Gastrocnemius medialis (tissue), 4 donors: ENCODE measurements around the gene TXNRD1. TPM values are rescaled to one million over a fixed set of nuclear protein-coding genes. Genes with fewer than 3 reads are reported as not detected.
"Not testable (repeated sequence)": the region's sequence is repeated elsewhere in the genome, so short reads cannot be mapped to it uniquely, and the experiment has no call there.

Source experiments
- ATAC-seq, 2 donors: fragments of 150-250 bp; one replicate each; pipeline ENCODE4 v1.9.1; 2016
- DNase-seq, 2 donors: peaks; one replicate each; pipeline ENCODE4 v3.0.0-alpha.2; 2019
- H3K27ac ChIP-seq, 4 donors: fragments of 200-600 bp; sonication (generic); 1 replicate in 1 of 4; 2 replicates in 3 of 4; pipeline ENCODE4 v1.5.1; 2016 to 2018; ENCODE audit warnings: mild to moderate bottlenecking in 2 of 4, moderate library complexity in 1 of 4
- H3K27me3 ChIP-seq, 3 donors: fragments of 200-600 bp; sonication (generic) in 2 of 3; 1 replicate in 1 of 3; 2 replicates in 2 of 3; pipeline versions ENCODE4 v1.5.1 to v1.6.0; 2016 to 2019; ENCODE audit warnings: mild to moderate bottlenecking in 1 of 3, moderate library complexity in 1 of 3
- H3K36me3 ChIP-seq, 2 donors: fragments of 200-600 bp; sonication (generic) in 1 of 2; one replicate each; pipeline ENCODE4 v1.5.1; 2017 to 2018
- H3K4me1 ChIP-seq, 2 donors: fragments of 200-600 bp; sonication (generic) in 1 of 2; one replicate each; pipeline ENCODE4 v1.5.1; 2016 to 2017; ENCODE audit warnings: mild to moderate bottlenecking in 2 of 2
- H3K4me3 ChIP-seq, 4 donors: fragments of 200-600 bp; sonication (generic) in 3 of 4; 1 replicate in 1 of 4; 2 replicates in 3 of 4; pipeline ENCODE4 v1.5.1; 2016 to 2019; ENCODE audit warnings: mild to moderate bottlenecking in 2 of 4
- H3K9me3 ChIP-seq, 3 donors: fragments of 200-600 bp; sonication (generic) in 2 of 3; 1 replicate in 1 of 3; 2 replicates in 2 of 3; pipeline ENCODE4 v1.5.1; 2016 to 2019
- CTCF ChIP-seq, 5 experiments: fragments of 450-650 bp in 3 of 5; fragments of 200-600 bp in 2 of 5; sonication (generic) in 2 of 5; IDR thresholded peaks in 4 of 5; conservative IDR thresholded peaks in 1 of 5; 1 replicate in 4 of 5; 2 replicates in 1 of 5; pipeline ENCODE4 v1.5.1; 2016 to 2019; ENCODE audit warnings: antibody characterized with exemption in 5 of 5, mild to moderate bottlenecking in 3 of 5, moderate library complexity in 3 of 5
- POLR2A ChIP-seq, 2 donors: fragments of 450-650 bp; IDR thresholded peaks; one replicate each; pipeline ENCODE4 v1.6.1; 2017; ENCODE audit warnings: antibody characterized with exemption in 2 of 2, mild to moderate bottlenecking in 2 of 2, moderate library complexity in 2 of 2
- in situ Hi-C, 4 donors: fragments of 200-750 bp; cut with MboI; loops; one replicate each; pipeline versions ENCODE4 v1.15.0 to v1.8.0; 2017; ENCODE audit warnings: low sequenced_read_pairs in 4 of 4
- intact Hi-C: fragments of 100-400 bp; cut with DNase I; formaldehyde crosslinking; loops from one replicate; pipeline ENCODE4 v1.15.1; 2023; ENCODE audit warnings: low total_unique reads
- total RNA-seq, 4 donors: library from RNA; depleted of rRNA; stranded (reverse); fragments of >200 nt; gene quantifications; one replicate each; pipeline versions ENCODE4 v1.1.0 to v1.2.3, GENCODE V29; 2016

The TXNRD1 gene
- total RNA-seq, 4 donors from 2014 or later, result 96.6 to 139 (median 118) TPM

- ATAC-seq, result no peak
- TF ChIP-seq CTCF (IDR thresholded peaks at IDR 0.05 in 4 of 5, conservative IDR thresholded peaks at IDR 0.05 in 1 of 5), result no peak
- TF ChIP-seq POLR2A (IDR thresholded peaks at IDR 0.05), result no peak
Observed at GRCh38 chr12:104168596-104168995, 47.0 kb upstream of the TXNRD1 start.

GRCh38 chr12:104171785-104172569, 43.6 kb upstream of the TXNRD1 start:
- peaks cover 0 to 4% of the 10 kb centered on the region in 2 donors for H3K4me1 ChIP-seq
- H3K27me3 ChIP-seq, result no peaks in the 10 kb centered on the region
- no peak overlapping the region for H3K4me3 ChIP-seq
- H3K36me3 ChIP-seq, result no peaks in the 10 kb centered on the region
- in situ Hi-C loops, result no loop called here
- DNase-seq (no peak), ATAC-seq (no peak)
- no peaks in the 10 kb centered on the region for H3K9me3 ChIP-seq
- H3K27ac ChIP-seq, result no peak overlapping the region
- TF ChIP-seq POLR2A (IDR thresholded peaks at IDR 0.05) (no peak), CTCF (IDR thresholded peaks at IDR 0.05 in 4 of 5, conservative IDR thresholded peaks at IDR 0.05 in 1 of 5) (no peak)
- intact Hi-C loops, result no loop called here

More at GRCh38 chr12:104168596-104168995, 47.0 kb upstream of the TXNRD1 start:
- Histone ChIP-seq H3K27me3 (no peaks in the 10 kb centered on the region), H3K4me3 (no peak overlapping the region), H3K36me3 (no peaks in the 10 kb centered on the region), H3K9me3 (no peaks in the 10 kb centered on the region), H3K4me1 (peaks cover 0 to 5% of the 10 kb centered on the region in 2 donors), H3K27ac (no peak overlapping the region)
- no peak for DNase-seq
- intact Hi-C loops, result no loop called here
- in situ Hi-C loops, result no loop called here

- Histone ChIP-seq H3K4me3 (no peak overlapping the region), H3K36me3 (no peaks in the 10 kb centered on the region)
- in situ Hi-C loops, result no loop called here
Observed at GRCh38 chr12:104172570-104172947, 43.0 kb upstream of the TXNRD1 start.

GRCh38 chr12:104173804-104174203, 41.8 kb upstream of the TXNRD1 start:
- H3K27ac ChIP-seq, H3K36me3 ChIP-seq, H3K4me1 ChIP-seq, ATAC-seq, DNase-seq, in situ Hi-C loops, intact Hi-C loops, H3K9me3 ChIP-seq, H3K4me3 ChIP-seq, H3K27me3 ChIP-seq: not testable (repeated sequence)

More at GRCh38 chr12:104172570-104172947, 43.0 kb upstream of the TXNRD1 start:
- TF ChIP-seq POLR2A (IDR thresholded peaks at IDR 0.05) (no peak), CTCF (IDR thresholded peaks at IDR 0.05 in 4 of 5, conservative IDR thresholded peaks at IDR 0.05 in 1 of 5) (no peak)
- H3K27me3 ChIP-seq, result no peaks in the 10 kb centered on the region
- peaks cover 0 to 8% of the 10 kb centered on the region in 2 donors for H3K4me1 ChIP-seq
- ATAC-seq, result no peak
- no peak for DNase-seq
- no peak overlapping the region for H3K27ac ChIP-seq
- no peaks in the 10 kb centered on the region for H3K9me3 ChIP-seq
- intact Hi-C loops, result no loop called here

GRCh38 chr12:104175726-104176247, 39.8 kb upstream of the TXNRD1 start:
- in situ Hi-C loops, result loop anchor here in 2 of 4 donors (25.0 kb wide), 1 partner anchor 1212 kb away; no protein-coding TSS in a partner anchor

More at GRCh38 chr12:104175726-104176247, 39.8 kb upstream of the TXNRD1 start:
- Histone ChIP-seq H3K4me1 (peaks cover 5 to 8% of the 10 kb centered on the region in 2 donors), H3K9me3 (no peaks in the 10 kb centered on the region), H3K27ac (no peak overlapping the region), H3K4me3 (no peak overlapping the region), H3K36me3 (no peaks in the 10 kb centered on the region), H3K27me3 (no peaks in the 10 kb centered on the region)
- ATAC-seq (no peak), DNase-seq (no peak)
- intact Hi-C loops, result no loop called here
- TF ChIP-seq POLR2A (IDR thresholded peaks at IDR 0.05) (no peak), CTCF (IDR thresholded peaks at IDR 0.05 in 4 of 5, conservative IDR thresholded peaks at IDR 0.05 in 1 of 5) (no peak)
